Cardiac muscle cell (in vitro differentiated cells and primary cell): ENCODE results near the gene IGSF11. TPM values are rescaled to one million over a fixed set of nuclear protein-coding genes. Genes with fewer than 3 reads are reported as not detected.

ENCODE experiments used
- DNase-seq, 2 donors: peaks; one replicate each; pipeline versions ENCODE4 v3.0.0 to v3.0.0-alpha.2; 2010 to 2017; ENCODE audit warnings: low read depth in 1 of 2, low spot score in 1 of 2
- H3K27ac ChIP-seq: fragments of 200-600 bp; sonication (generic); 2 replicates; pipeline ENCODE4 v1.5.1; 2016
- H3K27me3 ChIP-seq: fragments of 200-600 bp; sonication (generic); 2 replicates; pipeline ENCODE4 v1.6.0; 2016; ENCODE audit warnings: control low read depth
- H3K36me3 ChIP-seq: fragments of 200-600 bp; sonication (generic); 2 replicates; pipeline ENCODE4 v1.5.1; 2016; ENCODE audit warnings: control low read depth
- H3K4me1 ChIP-seq: fragments of 200-600 bp; sonication (generic); 2 replicates; pipeline ENCODE4 v1.8.1; 2017; ENCODE audit warnings: low read depth, mild to moderate bottlenecking, mixed run types
- H3K4me3 ChIP-seq: fragments of 200-600 bp; sonication (generic); 2 replicates; pipeline ENCODE4 v1.5.1; 2016; ENCODE audit warnings: mild to moderate bottlenecking
- H3K9me3 ChIP-seq: fragments of 200-600 bp; sonication (generic); 2 replicates; pipeline ENCODE4 v1.5.1; 2017; ENCODE audit warnings: low read depth, mild to moderate bottlenecking, control low read depth
- CTCF ChIP-seq: IDR thresholded peaks from 2 replicates; pipeline ENCODE4 v1.5.1; 2012; ENCODE audit warnings: low read depth, mild to moderate bottlenecking, low read length
- polyA plus RNA-seq: library from polyadenylated mRNA; unstranded; fragments of >200 nt; fragmentation: Nextera tagmentation; extraction: Ambion mirVana; gene quantifications from 2 replicates; pipeline ENCODE4 v1.2.1, GENCODE V29; 2016
- total RNA-seq: library from RNA; depleted of rRNA; stranded (reverse); fragments of >200 nt; gene quantifications from 2 replicates; pipeline ENCODE4 v1.2.3, GENCODE V29; 2016

IGSF11 gene
- total and polyA plus RNA-seq, 2 experiments from 2014 or later, result 0.46 to 2.0 TPM

GRCh38 chr3:119025171-119025795 lies 9.4 kb downstream of the IGSF11 start:
- DNase-seq, result no peak
- no peaks in the 10 kb centered on the region for H3K27me3 ChIP-seq
- H3K4me1 ChIP-seq, result no peaks in the 10 kb centered on the region
- no peaks in the 10 kb centered on the region for H3K9me3 ChIP-seq
- no peak overlapping the region for H3K4me3 ChIP-seq
- no peaks in the 10 kb centered on the region for H3K36me3 ChIP-seq
- TF ChIP-seq CTCF, result no peak
- no peak overlapping the region for H3K27ac ChIP-seq

- H3K4me3 ChIP-seq, result no peak overlapping the region
- no peaks in the 10 kb centered on the region for H3K36me3 ChIP-seq
- no peak for DNase-seq
- no peak for TF ChIP-seq CTCF
- H3K9me3 ChIP-seq, result no peaks in the 10 kb centered on the region
- peaks cover 5% of the 10 kb centered on the region for H3K4me1 ChIP-seq
- H3K27me3 ChIP-seq, result no peaks in the 10 kb centered on the region
- no peak overlapping the region for H3K27ac ChIP-seq
Observed at GRCh38 chr3:119019767-119020518, 14.7 kb downstream of the IGSF11 start.

DNA sequence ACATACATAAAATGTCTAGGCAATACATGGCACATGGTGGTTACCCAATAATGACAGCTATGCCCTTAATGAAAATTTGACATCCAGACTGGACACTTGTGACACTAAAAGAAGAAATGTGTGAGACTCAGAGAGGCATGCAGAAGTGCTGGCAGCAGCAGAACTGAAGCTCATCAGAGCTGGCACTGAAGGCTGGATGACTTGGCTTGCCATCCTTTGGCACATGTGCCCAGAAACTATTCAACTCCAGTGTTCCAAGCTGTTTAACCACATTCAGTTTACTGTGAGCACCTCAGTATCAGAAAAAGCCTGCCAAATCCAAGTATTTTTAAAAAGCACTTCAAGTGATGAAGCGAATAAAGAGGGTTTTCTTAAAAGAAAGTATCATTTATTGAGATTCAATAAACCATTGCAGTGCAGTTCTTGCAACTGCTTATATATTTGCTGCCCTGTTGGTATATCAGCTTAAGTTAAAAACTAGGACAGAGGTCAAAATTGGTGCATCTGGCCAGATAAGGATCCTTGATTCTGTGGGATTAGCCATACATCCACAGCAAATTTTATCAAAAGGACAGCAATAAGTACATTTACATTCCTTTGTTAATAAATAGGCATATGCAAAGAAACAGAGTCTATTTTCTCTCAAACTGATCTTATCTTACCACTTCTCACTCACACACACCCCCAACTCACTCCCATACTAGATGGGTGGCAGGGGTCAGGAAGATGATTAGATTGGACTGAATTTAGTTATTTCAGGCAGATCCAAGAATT lies 15.8 kb downstream of the IGSF11 start:
- H3K27me3 ChIP-seq, result no peaks in the 10 kb centered on the region
- no peaks in the 10 kb centered on the region for H3K9me3 ChIP-seq
- no peak for TF ChIP-seq CTCF
- H3K27ac ChIP-seq, result no peak overlapping the region
- H3K4me1 ChIP-seq, result peaks cover 5% of the 10 kb centered on the region
- no peak overlapping the region for H3K4me3 ChIP-seq
- no peak for DNase-seq
- H3K36me3 ChIP-seq, result no peaks in the 10 kb centered on the region

GRCh38 chr3:119015942-119016341 lies 18.7 kb downstream of the IGSF11 start:
- DNase-seq, result no peak
- TF ChIP-seq CTCF, result no peak
- no peaks in the 10 kb centered on the region for H3K36me3 ChIP-seq

GRCh38 chr3:119013951-119014350 lies 20.7 kb downstream of the IGSF11 start:
- Histone ChIP-seq H3K4me3 (no peak overlapping the region), H3K27me3 (no peaks in the 10 kb centered on the region)
- DNase-seq, result no peak

More at GRCh38 chr3:119015942-119016341, 18.7 kb downstream of the IGSF11 start:
- H3K9me3 ChIP-seq, result no peaks in the 10 kb centered on the region
- no peak overlapping the region for H3K4me3 ChIP-seq
- H3K27ac ChIP-seq, result no peak overlapping the region
- peaks cover 5% of the 10 kb centered on the region for H3K4me1 ChIP-seq
- H3K27me3 ChIP-seq, result no peaks in the 10 kb centered on the region

More at GRCh38 chr3:119013951-119014350, 20.7 kb downstream of the IGSF11 start:
- no peak for TF ChIP-seq CTCF
- Histone ChIP-seq H3K9me3 (no peaks in the 10 kb centered on the region), H3K36me3 (no peaks in the 10 kb centered on the region), H3K4me1 (no peaks in the 10 kb centered on the region), H3K27ac (no peak overlapping the region)
